Stimulated activated CD8-positive, alpha-beta memory T cell treated with anti-CD3 and anti-CD28 coated beads, Interleukin-12 subunit alpha, Interleukin-12 subunit beta, amount 100 ng/mL, for 24 hours (primary cell): ENCODE results near the gene SKIC8.

ENCODE experiments used
- DNase-seq: peaks from one replicate; pipeline ENCODE4 v3.0.0-alpha.2; 2020; ENCODE audit errors: extremely low read depth

Gene SKIC8

GRCh38 chr15:78292219-78292618 is 7.2 kb downstream of the SKIC8 start:
- DNase-seq: no peak

DNA sequence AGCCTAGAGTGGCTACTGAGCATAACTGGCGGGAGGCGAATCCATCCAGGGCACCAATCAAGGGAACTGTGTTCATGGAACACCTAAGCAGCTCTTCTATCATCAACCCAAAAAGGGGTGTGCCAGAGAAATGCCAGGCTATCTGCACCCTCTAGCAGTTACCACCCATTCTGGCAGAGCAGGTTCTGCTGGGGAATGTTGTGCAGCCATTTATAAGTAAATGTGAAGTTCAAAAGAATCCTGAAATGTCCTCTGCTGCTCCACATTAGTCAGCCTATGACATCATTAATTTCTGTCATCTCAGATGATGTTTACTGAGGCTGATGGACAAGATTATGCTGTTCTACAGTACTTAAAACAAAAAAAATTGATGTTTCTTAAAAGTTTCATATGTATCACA is 7.7 kb downstream of the SKIC8 start:
- no peak for DNase-seq

DNA sequence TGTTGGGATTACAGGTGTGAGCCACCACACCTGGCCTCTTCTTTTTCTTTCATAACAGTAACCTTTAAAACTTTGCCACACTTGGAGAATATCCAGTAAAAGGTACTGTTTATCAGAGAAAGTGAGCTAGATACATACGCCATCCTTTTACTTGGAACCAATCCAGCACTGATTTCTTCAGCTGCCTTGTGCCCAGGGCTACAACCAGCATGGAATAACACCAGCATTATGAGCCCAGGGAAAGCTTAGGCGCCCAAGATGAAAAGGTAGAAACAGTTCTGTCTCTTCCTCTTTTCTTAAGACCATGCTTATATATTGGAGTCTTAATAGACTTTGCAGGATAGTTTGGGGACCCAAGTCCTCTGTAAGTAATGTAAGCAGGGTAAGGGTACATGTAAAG is 8.4 kb downstream of the SKIC8 start:
- DNase-seq: no peak

GRCh38 chr15:78290222-78290621 is 9.2 kb downstream of the SKIC8 start:
- DNase-seq: no peak

DNA sequence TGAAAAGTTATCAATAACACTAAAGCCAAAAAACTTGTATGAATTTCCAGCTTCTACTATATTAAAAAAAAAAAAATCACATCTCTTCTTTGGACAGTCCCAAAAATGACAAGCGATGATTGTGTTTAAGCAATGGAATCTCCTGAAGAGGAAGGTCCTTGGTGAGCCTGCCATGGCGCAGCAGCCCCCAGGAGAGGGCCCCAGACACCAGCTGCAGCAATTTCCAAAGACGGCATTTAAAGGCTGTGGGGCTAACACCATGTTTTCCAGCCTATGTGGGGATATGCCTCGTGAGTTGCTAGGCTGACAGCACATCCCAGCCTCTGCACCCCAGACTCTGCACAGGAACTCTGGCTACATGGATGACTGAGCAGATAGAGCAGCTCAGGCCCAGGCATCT is 14.7 kb downstream of the SKIC8 start:
- DNase-seq: no peak

DNA sequence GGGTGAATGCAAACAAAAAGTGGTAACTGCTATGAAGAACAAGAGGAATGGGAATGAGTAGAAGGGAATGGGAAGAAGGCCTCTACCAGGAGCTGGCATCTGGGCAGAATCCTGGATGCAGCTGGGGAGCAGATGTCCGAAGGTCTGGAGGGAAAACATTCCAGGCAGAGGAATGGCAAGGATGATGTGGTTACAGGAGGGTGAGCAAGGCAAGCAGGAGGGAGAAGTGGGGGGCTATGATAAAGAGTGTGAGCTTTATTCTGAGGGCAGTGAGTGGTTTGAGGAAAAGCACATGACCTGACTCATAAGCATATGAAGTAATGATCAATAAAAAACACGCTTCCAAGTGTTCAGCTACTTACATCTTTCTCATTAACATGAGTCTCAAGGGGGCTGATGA is 17.1 kb downstream of the SKIC8 start:
- no peak for DNase-seq

DNA sequence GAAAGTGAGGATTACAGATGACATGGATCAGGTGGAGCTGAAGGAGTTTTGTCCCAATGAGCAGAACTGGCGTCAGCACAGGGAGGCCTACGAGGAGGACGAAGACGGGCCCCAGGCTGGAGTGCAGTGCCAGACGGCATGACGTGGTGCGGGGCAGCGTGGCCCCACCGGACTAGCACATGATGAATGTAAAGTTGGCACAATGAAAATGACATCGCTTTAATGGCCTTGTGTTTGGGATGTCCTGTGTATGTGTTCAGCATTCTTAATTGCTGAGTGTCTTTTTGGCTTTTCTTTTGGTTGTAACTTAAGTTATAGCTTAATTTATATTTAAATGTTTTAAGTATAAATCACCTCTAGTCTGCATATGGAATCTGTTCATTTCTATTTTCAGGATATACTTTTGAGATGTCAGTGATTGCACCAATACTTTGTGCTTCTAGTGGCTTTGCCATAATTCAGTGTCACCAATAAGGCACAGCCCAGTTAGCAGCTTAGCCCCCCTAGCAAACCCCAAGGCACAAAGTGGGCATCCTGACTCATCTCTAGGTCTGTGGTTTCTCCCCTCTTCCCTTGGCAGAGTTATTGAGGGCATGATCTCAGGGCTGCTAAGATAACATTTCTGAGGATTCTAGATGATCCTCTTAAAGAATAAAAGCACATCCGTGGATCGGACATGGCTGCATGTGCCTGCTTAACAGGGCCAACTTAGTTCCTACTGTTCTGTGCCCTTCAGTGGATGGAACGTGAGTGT is 18.9 kb downstream of the SKIC8 start:
- no peak for DNase-seq

- no peak for DNase-seq
Measured at GRCh38 chr15:78276064-78276943, 23.1 kb downstream of the SKIC8 start.

GRCh38 chr15:78274994-78275393 is 24.4 kb downstream of the SKIC8 start:
- DNase-seq: no peak

DNA sequence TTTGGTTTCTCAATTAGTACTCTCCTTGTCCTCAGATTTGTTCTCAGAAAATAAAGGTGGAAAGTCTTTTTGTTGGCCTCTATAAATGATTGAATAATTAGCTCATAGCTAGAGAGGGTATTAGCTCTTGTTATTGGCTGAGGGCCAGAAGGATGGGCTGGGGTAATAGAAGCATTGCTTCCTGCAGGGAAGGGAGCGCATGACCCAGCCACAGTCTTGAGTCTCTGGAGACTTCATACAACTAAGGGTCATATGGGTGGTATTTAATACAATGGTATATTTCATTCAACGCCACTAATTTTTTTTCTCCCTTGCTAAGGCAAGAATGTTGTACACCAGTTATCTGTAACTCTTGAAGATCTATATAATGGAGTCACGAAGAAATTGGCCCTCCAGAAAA is 26.6 kb downstream of the SKIC8 start:
- no peak for DNase-seq

GRCh38 chr15:78272316-78272715 is 27.1 kb downstream of the SKIC8 start:
- DNase-seq: no peak

- no peak for DNase-seq
Measured at GRCh38 chr15:78266806-78267205, 32.6 kb downstream of the SKIC8 start.

DNA sequence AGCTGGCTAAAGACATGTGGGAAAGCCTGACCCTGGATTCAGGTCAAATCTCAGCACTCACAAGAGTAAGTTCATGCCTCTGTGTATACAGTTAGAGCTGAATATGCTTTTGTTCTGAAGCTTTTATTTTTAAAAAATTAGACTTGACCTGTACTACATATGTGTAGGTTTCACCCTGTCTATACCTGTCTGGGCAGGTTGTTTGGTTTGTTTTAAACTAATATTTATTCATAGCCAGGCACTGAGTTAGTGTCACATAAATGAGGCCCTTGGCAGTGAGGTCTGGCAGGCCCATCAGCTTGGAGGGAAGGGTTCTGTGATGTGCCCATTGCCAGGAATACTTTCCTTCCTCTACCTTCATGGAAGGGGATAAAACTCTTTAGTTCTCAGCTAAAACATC is 33.2 kb downstream of the SKIC8 start:
- DNase-seq: no peak

GRCh38 chr15:78265752-78266224 is 33.6 kb downstream of the SKIC8 start:
- no peak for DNase-seq

DNA sequence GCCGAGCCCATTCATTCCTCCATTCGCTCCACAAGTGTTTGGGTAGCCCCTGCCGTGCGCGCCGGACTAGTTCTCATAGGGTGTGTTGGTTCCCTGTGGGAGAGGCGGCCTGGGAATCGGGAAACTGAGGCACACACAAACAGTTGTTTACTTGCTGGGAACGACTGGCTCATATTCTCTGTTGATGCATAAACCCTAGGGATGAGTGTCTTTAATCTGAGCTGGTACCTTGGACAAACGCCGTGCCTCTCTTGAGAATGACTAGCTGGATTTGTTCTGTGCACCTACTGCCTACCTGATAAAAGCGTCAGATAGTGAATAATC is 34.3 kb downstream of the SKIC8 start:
- no peak for DNase-seq

DNA sequence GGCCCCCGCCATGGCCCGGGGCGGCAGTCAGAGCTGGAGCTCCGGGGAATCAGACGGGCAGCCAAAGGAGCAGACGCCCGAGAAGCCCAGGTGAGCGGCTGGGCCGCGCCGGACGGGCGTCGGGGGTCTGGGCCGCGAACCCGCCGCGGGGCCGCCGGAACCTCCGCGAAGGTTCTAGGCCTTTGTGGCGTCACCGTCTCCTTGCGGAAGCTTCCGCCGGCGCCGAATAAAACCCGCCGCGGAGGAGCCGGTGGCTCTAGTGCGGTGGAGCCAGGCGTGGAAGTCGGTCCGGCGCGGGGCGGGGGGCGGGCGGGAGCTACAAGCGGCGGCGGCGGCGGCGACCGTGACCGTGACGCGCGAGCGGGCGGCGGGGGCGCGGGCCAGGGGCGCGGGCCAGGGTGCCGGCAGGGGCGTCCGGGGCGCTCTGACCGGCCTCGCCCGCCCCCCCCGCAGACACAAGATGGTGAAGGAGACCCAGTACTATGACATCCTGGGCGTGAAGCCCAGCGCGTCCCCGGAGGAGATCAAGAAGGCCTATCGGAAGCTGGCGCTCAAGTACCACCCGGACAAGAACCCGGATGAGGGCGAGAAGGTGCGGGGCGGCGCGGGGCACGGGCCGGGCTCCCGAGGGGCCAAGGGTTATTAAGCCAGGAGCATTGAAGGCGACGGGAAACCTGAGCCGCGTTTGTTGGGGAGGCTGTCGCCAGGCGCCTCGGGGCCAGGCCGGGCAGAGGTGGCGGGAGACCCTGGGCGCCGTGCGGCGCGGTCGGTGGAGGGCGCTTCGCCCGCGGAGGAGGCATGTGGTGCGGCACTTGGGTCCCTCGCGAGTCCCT is 34.9 kb downstream of the SKIC8 start, which contains the start of gene DNAJA4:
TSS of gene DNAJA4 (plus strand) at position 259 of the 833 bp plus-strand sequence. CDS start at position 461, 202 bp downstream.
- peak; percentile 9 for DNase-seq

GRCh38 chr15:78263907-78264303 is 35.5 kb downstream of the SKIC8 start:
- DNase-seq: no peak

DNA sequence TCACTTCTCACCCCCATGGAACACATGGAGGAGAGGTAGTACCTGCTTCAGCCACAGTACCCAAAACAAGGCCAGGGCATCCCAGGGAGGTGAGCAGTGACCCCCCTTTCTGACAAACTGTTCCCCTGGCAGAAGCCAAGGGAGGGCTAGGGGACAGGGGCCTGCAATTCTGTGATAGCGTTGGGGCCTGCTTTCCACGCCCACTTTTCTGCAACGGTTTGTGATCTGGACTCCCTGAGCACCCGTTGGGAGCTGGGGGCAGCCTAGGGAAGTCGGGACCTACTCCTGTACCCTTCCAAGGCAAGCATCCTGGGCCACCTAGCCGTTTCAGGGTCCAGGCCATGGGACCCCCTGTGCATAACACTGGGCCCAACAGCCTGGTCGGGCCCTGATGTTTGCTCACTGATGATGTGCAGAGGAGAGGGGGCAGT is 36.0 kb downstream of the SKIC8 start:
- DNase-seq: no peak

DNA sequence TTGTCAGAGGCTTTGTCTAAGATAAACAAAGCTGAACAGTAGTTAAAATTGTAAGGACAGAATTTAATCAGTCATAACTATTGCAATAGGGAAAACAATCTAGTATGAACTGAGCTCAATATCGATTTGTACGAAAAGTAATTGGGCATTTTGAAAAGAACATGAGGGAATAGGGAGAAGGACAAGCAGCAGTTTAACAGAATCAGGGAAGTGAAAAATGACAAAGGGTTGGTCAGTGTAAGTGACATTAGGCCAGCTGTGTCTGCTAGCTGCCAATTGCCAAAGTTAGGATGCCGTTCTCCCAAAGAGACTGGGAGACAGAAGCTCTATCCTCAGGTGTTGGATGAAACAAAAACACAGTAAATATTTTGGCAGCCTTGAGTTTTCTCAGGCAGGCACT is 38.3 kb downstream of the SKIC8 start:
- DNase-seq: no peak

DNA sequence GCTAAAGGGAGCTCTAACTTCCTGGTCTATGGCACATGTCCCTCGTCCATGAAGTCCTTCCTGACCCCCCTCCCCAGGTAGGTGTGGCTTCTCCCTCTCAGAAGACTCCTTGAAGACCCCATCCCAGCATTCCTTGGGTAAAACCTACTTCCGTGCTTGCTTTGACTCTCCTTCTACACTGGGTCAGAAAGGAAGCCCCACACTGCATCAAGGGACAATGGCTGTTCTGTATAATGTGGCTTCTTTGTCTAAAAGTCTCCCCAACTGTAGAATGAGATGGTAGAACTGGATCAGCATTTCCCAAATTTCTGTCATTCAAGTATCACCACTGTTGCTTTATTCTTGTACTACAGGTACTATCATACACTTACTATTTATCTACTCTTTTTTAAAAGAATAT is 38.9 kb downstream of the SKIC8 start:
- no peak for DNase-seq

GRCh38 chr15:78259232-78259631 is 40.2 kb downstream of the SKIC8 start:
- DNase-seq: no peak

DNA sequence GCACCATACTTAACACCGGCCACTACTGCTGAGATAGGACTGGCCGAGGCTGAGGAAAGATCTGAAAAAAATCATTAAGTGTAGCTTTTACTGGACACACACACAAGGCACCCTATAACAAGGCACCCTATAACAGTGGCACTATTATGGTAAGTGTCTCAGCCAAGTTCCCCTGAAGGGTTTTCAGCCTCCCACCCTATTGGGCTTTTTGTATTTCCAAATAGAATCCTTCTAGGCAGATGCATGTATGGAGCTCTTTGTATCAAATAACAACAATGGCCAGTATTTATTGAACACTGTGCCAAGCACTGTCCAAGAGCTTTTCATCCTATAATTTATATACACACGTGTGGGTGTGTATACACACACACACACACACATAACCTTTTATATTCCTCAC is 41.7 kb downstream of the SKIC8 start:
- DNase-seq: no peak
